PC-9 (cell line): ENCODE results near the gene COX4I2.

ENCODE experiments used
- EZH2 ChIP-seq: fragments of 200-600 bp; sonication (generic); IDR thresholded peaks from 2 replicates; pipeline ENCODE4 v1.8.0; 2017; ENCODE audit warnings: antibody characterized with exemption, low read depth
- TF ChIP-seq, protein P1 (sequence below): fragments of 200-600 bp; sonication (generic); conservative IDR thresholded peaks from 2 replicates; pipeline ENCODE4 v1.6.1; 2017; ENCODE audit warnings: mixed run types, antibody characterized with exemption, mild to moderate bottlenecking, moderate library complexity

DNA sequence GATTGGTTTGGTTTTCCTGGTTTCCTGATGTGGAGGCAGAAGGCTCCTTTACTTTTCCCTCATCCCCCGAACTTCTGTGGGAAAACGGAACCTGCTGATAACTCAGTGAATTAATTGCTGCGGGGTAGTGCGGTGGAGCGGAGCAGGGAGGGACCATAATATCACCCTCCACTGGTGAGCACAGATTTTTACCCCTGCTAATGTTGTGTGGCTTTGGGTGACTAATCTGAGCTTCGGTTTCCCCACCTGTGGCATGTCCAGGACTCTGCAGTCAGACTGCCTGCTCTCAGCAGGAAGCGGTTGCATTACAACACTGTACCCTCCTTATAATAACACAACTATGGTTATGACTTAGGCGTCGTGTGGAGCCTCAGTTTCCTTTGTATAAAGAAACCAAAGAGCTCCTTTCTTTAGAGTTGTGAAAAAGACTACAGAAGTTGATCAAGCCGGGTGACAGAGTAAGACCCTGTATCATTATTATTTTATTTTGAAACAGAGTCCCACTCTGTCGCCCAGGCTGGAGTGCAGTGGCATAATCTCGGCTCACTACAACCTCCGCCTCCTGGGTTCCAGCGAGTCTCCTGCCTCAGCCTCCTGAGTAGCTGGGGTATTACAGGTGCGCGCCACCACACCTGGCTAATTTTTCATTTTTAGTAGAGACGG, 34.8 kb upstream of the COX4I2 start:
- TF ChIP-seq, protein P1, sequence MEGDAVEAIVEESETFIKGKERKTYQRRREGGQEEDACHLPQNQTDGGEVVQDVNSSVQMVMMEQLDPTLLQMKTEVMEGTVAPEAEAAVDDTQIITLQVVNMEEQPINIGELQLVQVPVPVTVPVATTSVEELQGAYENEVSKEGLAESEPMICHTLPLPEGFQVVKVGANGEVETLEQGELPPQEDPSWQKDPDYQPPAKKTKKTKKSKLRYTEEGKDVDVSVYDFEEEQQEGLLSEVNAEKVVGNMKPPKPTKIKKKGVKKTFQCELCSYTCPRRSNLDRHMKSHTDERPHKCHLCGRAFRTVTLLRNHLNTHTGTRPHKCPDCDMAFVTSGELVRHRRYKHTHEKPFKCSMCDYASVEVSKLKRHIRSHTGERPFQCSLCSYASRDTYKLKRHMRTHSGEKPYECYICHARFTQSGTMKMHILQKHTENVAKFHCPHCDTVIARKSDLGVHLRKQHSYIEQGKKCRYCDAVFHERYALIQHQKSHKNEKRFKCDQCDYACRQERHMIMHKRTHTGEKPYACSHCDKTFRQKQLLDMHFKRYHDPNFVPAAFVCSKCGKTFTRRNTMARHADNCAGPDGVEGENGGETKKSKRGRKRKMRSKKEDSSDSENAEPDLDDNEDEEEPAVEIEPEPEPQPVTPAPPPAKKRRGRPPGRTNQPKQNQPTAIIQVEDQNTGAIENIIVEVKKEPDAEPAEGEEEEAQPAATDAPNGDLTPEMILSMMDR = no peak; the same call in 1 of the 2 replicates
- no peak for TF ChIP-seq EZH2
